GM18502 (cell line): ENCODE measurements around the gene GMPPB.
"Not testable (repeated sequence)": the region's sequence is repeated elsewhere in the genome, so short reads cannot be mapped to it uniquely, and the experiment has no call there.

Source experiments
- ATAC-seq: cut with Tn5 transposase; IDR thresholded peaks from one replicate; pipeline ENCODE4 v1.9.1; 2021; ENCODE audit warnings: mild to moderate bottlenecking; ENCODE audit not compliant: unreplicated experiment, poor library complexity

Gene GMPPB

DNA sequence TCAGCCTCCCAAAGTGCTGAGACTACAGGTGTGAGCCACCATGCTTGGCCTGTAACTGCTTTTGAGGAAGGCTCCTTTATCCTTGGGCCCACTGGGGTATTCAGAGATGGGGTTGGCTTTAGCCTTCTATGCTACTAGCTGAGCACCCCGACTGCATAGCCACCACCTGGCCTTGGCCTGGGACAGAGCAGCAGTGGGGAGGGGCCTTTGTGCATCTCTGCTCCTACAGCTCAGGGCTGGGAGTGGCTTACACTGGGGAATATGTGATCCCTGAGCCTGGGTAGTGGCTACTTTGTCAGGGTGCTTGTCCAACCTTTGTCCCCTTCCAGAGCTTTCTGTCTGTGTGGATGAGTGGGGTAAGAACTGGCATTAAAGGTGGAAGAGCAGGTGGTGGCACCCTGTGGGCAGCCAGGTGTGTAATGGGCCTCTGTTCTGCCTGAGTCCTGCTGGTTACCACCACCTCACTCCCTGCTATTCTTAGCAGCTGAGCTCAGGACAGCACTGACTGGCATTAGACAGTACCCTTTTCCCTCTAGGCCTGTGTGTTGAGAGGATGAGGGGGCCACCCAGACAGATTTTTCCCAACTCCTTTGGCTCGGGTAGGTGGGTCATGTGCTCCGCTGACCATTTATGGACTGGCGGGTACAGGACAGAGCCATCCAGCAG, 28.3 kb downstream of the GMPPB start:
- ATAC-seq = not testable (repeated sequence)

GRCh38 chr3:49694409-49695070, 29.2 kb downstream of the GMPPB start:
- ATAC-seq = not testable (repeated sequence)

GRCh38 chr3:49691481-49691880, 32.3 kb downstream of the GMPPB start:
- ATAC-seq = not testable (repeated sequence)

GRCh38 chr3:49690856-49691255, 32.9 kb downstream of the GMPPB start:
- not testable (repeated sequence) for ATAC-seq

DNA sequence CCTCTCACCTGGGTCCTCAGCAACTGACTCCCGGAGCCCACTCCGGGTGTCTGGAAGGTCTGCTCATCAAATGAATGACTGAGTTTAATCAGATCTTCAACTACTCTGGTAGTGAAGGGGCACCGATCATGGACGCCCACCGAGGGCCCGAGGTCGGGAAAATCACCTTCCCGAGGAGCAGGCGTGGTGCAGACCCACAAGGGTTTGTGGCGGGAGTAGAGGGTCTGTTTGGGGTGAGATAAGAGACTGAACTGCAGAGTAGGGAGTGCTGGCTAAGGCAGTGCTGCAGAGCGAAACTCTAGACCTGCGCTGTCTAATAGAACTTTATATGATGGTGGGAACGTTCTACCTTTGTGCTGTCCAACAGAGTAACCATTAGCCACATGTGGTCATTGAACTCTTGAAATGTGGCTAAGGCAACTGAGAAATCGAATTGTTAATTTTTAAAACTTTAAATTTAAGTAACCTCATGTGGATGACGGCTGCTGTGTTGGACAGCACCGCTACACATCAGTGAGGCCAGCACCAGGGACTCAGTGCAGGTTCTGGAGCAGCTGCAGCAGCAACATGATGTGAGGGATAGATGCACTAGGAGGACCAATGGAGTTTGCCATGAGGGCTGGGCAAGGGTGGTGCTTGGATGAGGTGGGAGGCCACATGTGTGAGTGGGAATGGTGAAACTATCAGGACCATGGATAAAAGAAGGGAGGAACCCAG, 33.7 kb downstream of the GMPPB start:
- not testable (repeated sequence) for ATAC-seq

DNA sequence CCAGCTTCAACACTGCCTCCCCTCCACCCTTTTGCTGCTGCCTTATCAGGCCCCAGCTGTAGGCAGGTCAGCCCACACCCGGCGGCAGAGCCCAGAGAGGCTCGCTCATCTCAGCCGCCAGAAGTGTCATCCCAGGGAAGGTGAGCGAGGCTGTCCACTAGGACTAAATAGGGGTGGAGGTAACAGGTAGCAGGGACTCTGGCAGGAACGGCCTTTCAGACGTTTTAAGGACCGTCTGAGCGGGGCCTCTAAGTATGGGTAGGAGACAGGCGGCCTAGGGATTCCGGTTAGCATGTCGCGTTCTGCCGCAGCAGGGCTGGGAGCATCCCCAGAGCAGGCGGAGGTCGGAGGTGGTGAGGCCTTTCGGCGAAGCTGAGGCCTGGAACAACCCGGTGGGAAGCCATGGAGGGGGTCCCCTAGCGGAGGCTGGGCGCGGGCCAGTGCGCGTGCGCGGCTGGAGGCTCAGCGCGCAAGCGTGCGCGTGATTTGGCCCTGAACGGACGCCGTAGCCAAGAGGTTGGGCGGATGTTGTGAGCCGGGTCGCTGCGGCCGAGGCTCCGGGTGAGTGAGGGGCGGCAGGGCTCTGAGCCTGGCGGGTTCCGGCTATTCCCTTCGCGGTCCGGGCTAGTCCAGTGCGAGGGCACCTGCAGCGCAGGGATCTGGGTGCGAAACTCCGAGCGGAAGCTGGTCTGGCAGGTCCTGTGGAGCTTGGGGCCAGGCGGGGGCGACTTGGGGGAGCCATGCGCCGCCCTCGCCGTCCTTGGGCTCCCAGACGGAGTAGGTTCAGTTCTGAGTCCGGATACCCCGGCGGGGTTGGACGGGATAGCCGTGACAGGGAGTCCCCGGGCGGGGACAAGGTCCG, 34.5 kb downstream of the GMPPB start, which contains the start of the genes MST1 and RNF123:
Gene MST1 (minus strand): TSS at position 429 of the 862 bp plus-strand sequence. CDS start 783 bp downstream, outside the sequence.
Gene RNF123 (plus strand): TSS at position 512 of the 862 bp plus-strand sequence. CDS start 1,609 bp downstream, outside the sequence.
- peak; percentile 73 for ATAC-seq

DNA sequence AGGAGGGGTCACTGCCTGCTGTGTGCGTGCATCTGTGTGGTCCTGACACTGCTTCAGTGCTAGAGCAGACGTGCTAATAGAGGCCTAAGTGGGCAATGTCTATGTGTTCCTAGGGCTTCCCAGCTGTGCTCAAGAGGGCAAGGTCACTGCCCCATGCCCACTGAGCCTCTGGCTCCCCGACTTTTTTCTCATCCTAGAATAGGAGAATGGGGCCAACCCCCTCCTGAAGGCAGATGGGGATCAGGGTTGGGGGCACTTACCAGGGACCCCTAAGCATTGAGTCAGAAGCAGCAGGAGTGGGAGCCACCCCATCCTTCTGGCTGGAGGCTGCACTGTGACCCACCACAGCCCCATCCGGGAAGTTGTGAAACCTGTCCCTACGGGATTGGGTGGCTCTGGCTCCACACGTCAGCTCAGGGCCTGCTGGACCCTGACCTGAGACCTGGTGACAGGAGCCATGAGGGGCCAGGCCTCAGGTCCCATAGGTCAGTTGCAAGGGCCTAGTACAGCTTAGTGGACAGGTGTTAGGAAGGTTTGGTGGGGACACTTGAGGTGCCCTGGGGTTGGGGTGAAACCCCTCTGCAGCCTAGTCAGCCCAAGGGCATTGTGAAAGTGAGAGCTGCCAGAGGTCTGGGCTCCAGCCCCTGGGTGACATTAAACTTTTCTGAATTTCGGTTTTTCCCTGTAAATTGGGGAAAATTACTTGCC, 35.3 kb downstream of the GMPPB start:
- peak; percentile 9 for ATAC-seq

- not testable (repeated sequence) for ATAC-seq
Measured at GRCh38 chr3:49687424-49687795, 36.3 kb downstream of the GMPPB start.

GRCh38 chr3:49686769-49687423, 36.9 kb downstream of the GMPPB start:
- ATAC-seq = not testable (repeated sequence)

GRCh38 chr3:49686346-49686745, 37.4 kb downstream of the GMPPB start:
- ATAC-seq = not testable (repeated sequence)

GRCh38 chr3:49685846-49686245, 37.9 kb downstream of the GMPPB start:
- not testable (repeated sequence) for ATAC-seq

DNA sequence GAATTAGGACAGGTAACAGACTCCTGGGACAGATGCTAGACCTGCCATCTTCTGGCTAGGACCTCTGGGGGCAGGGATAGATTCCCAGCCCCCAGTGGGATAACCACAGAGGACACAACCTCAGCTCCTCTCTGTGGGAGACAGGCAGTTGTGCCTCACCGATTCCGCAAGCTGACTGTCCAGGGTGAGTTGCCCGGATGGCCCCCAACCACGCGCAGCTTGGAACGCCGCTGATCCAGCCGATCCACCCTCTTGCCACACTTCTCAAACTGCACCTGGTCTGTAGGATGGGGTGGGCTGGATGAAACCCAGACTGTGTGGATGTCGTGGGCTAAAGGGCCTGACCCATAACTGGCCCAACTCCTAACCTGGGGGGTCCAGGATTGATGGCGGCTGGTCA, 38.6 kb downstream of the GMPPB start:
- not testable (repeated sequence) for ATAC-seq

- ATAC-seq = not testable (repeated sequence)
Measured at GRCh38 chr3:49684453-49684852, 39.3 kb downstream of the GMPPB start.

DNA sequence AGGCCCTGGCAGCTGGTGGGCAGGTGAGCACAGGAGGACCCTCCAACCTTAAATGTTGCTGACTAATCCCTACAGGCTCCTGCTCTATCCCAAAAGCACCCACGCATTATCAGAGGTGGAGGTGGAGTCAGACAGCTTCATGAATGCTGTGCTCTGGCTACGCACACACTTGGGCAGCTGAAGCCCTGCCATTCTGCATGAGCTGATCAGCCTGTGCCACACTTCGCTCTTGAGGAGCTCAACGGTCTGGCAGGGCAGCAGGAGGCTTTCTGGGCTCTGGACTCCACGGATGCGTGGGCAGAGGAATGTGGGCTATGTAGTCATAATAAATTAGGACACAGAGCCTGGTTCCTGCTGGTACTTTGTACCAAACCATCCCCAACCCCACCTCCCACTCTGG, 40.6 kb downstream of the GMPPB start:
- ATAC-seq = no peak

DNA sequence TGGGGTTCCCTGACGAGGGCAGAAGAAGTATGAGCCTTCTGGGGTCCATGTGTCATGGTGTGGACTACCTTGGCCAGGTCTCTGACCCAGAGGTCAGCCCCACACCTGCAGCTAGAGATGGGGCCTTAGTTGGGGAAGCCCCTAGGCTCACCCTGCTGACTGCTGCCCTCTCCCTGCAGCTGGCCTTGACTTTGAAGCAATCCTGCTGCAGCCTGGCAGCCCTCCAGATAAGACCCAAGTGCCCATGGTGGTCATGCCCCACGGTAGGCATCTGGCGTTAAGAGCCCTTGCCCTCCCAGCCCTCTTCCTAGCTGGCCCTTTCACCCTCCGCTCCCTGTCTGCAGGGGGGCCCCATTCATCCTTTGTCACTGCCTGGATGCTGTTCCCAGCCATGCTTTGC, 42.2 kb downstream of the GMPPB start:
- no peak for ATAC-seq

- no peak for ATAC-seq
Measured at GRCh38 chr3:49681232-49681522, 42.6 kb downstream of the GMPPB start.

DNA sequence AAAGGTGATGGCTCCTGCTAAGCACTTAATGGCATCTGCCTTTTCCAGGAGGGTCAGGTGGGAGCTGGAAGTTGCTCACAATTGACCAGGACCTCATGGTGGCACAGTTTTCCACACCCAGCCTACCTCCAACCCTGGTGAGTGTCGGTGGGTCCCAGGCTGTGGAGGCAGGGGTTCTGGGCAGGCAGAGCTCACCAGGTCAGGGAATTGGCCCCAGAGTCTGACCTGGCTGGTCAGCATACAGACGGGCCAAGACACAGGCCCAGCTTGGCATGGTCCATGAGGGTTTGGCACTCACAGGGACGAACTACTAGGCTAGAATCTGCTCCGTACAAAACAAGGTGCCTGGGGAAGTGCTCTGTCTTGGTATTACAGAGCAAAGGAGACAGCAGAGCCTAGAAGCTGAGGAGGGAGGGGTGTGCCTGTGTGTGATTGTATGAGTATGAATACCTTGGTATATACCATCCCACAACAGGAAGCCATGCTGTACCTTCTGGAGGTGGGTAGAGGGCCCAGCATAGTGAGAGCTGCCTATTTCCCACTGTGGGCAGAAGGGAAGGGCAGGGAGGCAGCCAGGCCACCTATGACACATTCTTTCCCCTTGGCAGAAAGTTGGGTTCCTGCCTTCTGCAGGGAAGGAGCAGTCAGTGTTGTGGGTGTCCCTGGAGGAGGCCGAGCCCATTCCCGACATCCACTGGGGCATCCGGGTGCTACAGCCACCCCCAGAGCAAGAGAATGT, 43.1 kb downstream of the GMPPB start:
- no peak for ATAC-seq

DNA sequence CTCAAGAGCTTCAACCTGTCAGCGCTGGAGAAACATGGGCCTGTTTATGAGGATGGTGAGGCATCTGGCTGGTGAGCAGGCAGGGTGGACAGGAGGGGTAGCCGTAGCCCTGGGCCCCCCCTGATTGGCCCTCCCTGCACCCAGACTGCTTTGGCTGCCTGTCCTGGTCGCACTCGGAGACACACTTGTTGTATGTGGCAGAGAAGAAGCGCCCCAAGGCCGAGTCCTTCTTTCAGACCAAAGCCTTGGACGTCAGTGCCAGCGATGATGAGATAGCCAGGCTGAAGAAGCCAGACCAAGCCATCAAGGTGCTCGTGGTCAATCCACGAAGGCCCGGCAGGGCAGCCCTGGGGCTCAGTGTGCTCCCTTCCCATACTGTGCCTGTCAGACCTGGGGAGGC, 47.8 kb downstream of the GMPPB start:
- no peak for ATAC-seq
